Activated naive CD8-positive, alpha-beta T cell treated with anti-CD3 and anti-CD28 coated beads, Interleukin-2, amount 50 U/mL, for 24 hours (primary cell): ENCODE measurements around the gene MIER2.
A peak's percentile ranks its signal among the peaks of the same experiment; 100 is the strongest.

Experiments
- ATAC-seq: fragments of 150-1000 bp; cut with Tn5 transposase; one replicate; pipeline ENCODE4 v1.10.0; 2021
- DNase-seq: peaks from one replicate; pipeline ENCODE4 v3.0.0; 2021
- H3K27ac Mint-ChIP-seq: one replicate; pipeline ENCODE4 v1.8.0; 2021; ENCODE audit warnings: mild to moderate bottlenecking, mixed read lengths
- H3K27me3 Mint-ChIP-seq: one replicate; pipeline ENCODE4 v1.8.0; 2021; ENCODE audit warnings: mixed read lengths
- H3K36me3 Mint-ChIP-seq: one replicate; pipeline ENCODE4 v1.8.0; 2021; ENCODE audit warnings: low read depth, mixed read lengths
- H3K4me1 Mint-ChIP-seq: one replicate; pipeline ENCODE4 v1.8.0; 2021; ENCODE audit warnings: mixed read lengths
- H3K4me3 Mint-ChIP-seq: one replicate; pipeline ENCODE4 v1.8.0; 2021; ENCODE audit warnings: mild to moderate bottlenecking, moderate library complexity, mixed read lengths
- H3K9me3 Mint-ChIP-seq: one replicate; pipeline ENCODE4 v1.8.0; 2021; ENCODE audit warnings: mixed read lengths

The MIER2 gene

GRCh38 chr19:305240-306150 is 39.1 kb downstream of the MIER2 start:
- Mint-ChIP-seq H3K4me1 (no peaks in the 10 kb centered on the region), H3K36me3 (peaks cover 11% of the 10 kb centered on the region), H3K4me3 (no peak overlapping the region), H3K27me3 (no peaks in the 10 kb centered on the region), H3K9me3 (no peaks in the 10 kb centered on the region), H3K27ac (no peak overlapping the region)
- ATAC-seq, result no peak
- no peak for DNase-seq

- H3K27me3 Mint-ChIP-seq, result peaks cover 22% of the 10 kb centered on the region
- DNase-seq, result no peak
- peaks cover 6% of the 10 kb centered on the region for H3K4me1 Mint-ChIP-seq
- H3K4me3 Mint-ChIP-seq, result no peak overlapping the region
- no peaks in the 10 kb centered on the region for H3K36me3 Mint-ChIP-seq
- no peaks in the 10 kb centered on the region for H3K9me3 Mint-ChIP-seq
- ATAC-seq, result no peak
- H3K27ac Mint-ChIP-seq, result no peak overlapping the region
These were observed 47.9 kb downstream of the MIER2 start for GRCh38 chr19:296476-297225.

- Mint-ChIP-seq H3K9me3 (no peaks in the 10 kb centered on the region), H3K4me3 (no peak overlapping the region), H3K4me1 (peaks cover 6% of the 10 kb centered on the region), H3K36me3 (no peaks in the 10 kb centered on the region), H3K27ac (no peak overlapping the region), H3K27me3 (peaks cover 22% of the 10 kb centered on the region)
- DNase-seq (no peak), ATAC-seq (no peak)
These were observed 48.8 kb downstream of the MIER2 start for GRCh38 chr19:295687-296370.

- peak; percentile 66 for DNase-seq
- no peak overlapping the region for H3K4me3 Mint-ChIP-seq
These were observed 49.5 kb downstream of the MIER2 start for GRCh38 chr19:294946-295686.

GRCh38 chr19:294341-294945 is 50.2 kb downstream of the MIER2 start:
- H3K27ac Mint-ChIP-seq, result no peak overlapping the region
- no peak overlapping the region for H3K4me3 Mint-ChIP-seq
- DNase-seq (no peak), ATAC-seq (no peak)
- H3K36me3 Mint-ChIP-seq, result no peaks in the 10 kb centered on the region
- H3K27me3 Mint-ChIP-seq, result peaks cover 30% of the 10 kb centered on the region
- H3K4me1 Mint-ChIP-seq, result peaks cover 11% of the 10 kb centered on the region
- no peaks in the 10 kb centered on the region for H3K9me3 Mint-ChIP-seq

More at GRCh38 chr19:294946-295686, 49.5 kb downstream of the MIER2 start:
- Mint-ChIP-seq H3K9me3 (no peaks in the 10 kb centered on the region), H3K4me1 (peaks cover 9% of the 10 kb centered on the region), H3K27ac (no peak overlapping the region), H3K27me3 (peaks cover 24% of the 10 kb centered on the region), H3K36me3 (no peaks in the 10 kb centered on the region)
- peak; percentile 61 for ATAC-seq

GRCh38 chr19:293436-294110 is 51.0 kb downstream of the MIER2 start:
- Mint-ChIP-seq H3K4me1 (peaks cover 11% of the 10 kb centered on the region), H3K4me3 (no peak overlapping the region), H3K9me3 (no peaks in the 10 kb centered on the region), H3K27ac (no peak overlapping the region), H3K36me3 (no peaks in the 10 kb centered on the region), H3K27me3 (peaks cover 38% of the 10 kb centered on the region)
- DNase-seq (no peak), ATAC-seq (no peak)

GRCh38 chr19:292951-293350 is 51.6 kb downstream of the MIER2 start:
- Mint-ChIP-seq H3K27me3 (peaks cover 41% of the 10 kb centered on the region), H3K4me1 (peaks cover 11% of the 10 kb centered on the region), H3K4me3 (no peak overlapping the region), H3K9me3 (no peaks in the 10 kb centered on the region), H3K27ac (no peak overlapping the region), H3K36me3 (no peaks in the 10 kb centered on the region)
- DNase-seq, result no peak
- ATAC-seq, result no peak

- no peak overlapping the region for H3K4me3 Mint-ChIP-seq
These were observed 52.2 kb downstream of the MIER2 start for GRCh38 chr19:292281-292884.

GRCh38 chr19:291561-292280 is 52.9 kb downstream of the MIER2 start:
- H3K9me3 Mint-ChIP-seq, result no peaks in the 10 kb centered on the region
- no peak overlapping the region for H3K4me3 Mint-ChIP-seq
- no peak overlapping the region for H3K27ac Mint-ChIP-seq
- H3K36me3 Mint-ChIP-seq, result no peaks in the 10 kb centered on the region
- peaks cover 41% of the 10 kb centered on the region for H3K27me3 Mint-ChIP-seq
- no peak for ATAC-seq
- H3K4me1 Mint-ChIP-seq, result peaks cover 11% of the 10 kb centered on the region
- no peak for DNase-seq

More at GRCh38 chr19:292281-292884, 52.2 kb downstream of the MIER2 start:
- H3K27ac Mint-ChIP-seq, result no peak overlapping the region
- no peaks in the 10 kb centered on the region for H3K36me3 Mint-ChIP-seq
- H3K9me3 Mint-ChIP-seq, result no peaks in the 10 kb centered on the region
- DNase-seq (no peak), ATAC-seq (no peak)
- peaks cover 41% of the 10 kb centered on the region for H3K27me3 Mint-ChIP-seq
- peaks cover 11% of the 10 kb centered on the region for H3K4me1 Mint-ChIP-seq

GRCh38 chr19:291006-291521 is 53.5 kb downstream of the MIER2 start, which contains the start of gene PLPP2:
Gene PLPP2 (minus strand): TSS chr19:291403. CDS start chr19:291336, 67 bp downstream.
- Mint-ChIP-seq H3K4me3 (peak within 1 kb of the TSS; percentile 16), H3K9me3 (no peaks in the 10 kb centered on the region), H3K4me1 (peaks cover 11% of the 10 kb centered on the region), H3K36me3 (no peaks in the 10 kb centered on the region), H3K27me3 (peaks cover 41% of the 10 kb centered on the region), H3K27ac (no peak within 1 kb of the TSS)
- ATAC-seq (no peak), DNase-seq (no peak)

GRCh38 chr19:290372-291005 is 54.1 kb downstream of the MIER2 start:
- peak overlapping the region; percentile 16 for H3K4me3 Mint-ChIP-seq
- H3K27ac Mint-ChIP-seq, result no peak overlapping the region
- H3K9me3 Mint-ChIP-seq, result no peaks in the 10 kb centered on the region
- H3K36me3 Mint-ChIP-seq, result no peaks in the 10 kb centered on the region
- peaks cover 11% of the 10 kb centered on the region for H3K4me1 Mint-ChIP-seq
- ATAC-seq (no peak), DNase-seq (peak; percentile 27)
- peaks cover 41% of the 10 kb centered on the region for H3K27me3 Mint-ChIP-seq
